Vagina (tissue), 2 donors: ENCODE data around the gene KMT2E.

Experiments
- POLR2A ChIP-seq, 2 donors: fragments of 450-650 bp; IDR thresholded peaks; one replicate each; pipeline ENCODE4 v1.6.1; 2017; ENCODE audit warnings: antibody characterized with exemption in 2 of 2, mild to moderate bottlenecking in 2 of 2, moderate library complexity in 2 of 2
- TF ChIP-seq, protein P1 (sequence below), 3 experiments: fragments of 450-650 bp in 2 of 3; fragments of 200-600 bp in 1 of 3; sonication (generic) in 1 of 3; IDR thresholded peaks; one replicate each; pipeline ENCODE4 v1.5.1; 2017 to 2019; ENCODE audit warnings: antibody characterized with exemption in 3 of 3, mild to moderate bottlenecking in 2 of 3, moderate library complexity in 2 of 3

DNA sequence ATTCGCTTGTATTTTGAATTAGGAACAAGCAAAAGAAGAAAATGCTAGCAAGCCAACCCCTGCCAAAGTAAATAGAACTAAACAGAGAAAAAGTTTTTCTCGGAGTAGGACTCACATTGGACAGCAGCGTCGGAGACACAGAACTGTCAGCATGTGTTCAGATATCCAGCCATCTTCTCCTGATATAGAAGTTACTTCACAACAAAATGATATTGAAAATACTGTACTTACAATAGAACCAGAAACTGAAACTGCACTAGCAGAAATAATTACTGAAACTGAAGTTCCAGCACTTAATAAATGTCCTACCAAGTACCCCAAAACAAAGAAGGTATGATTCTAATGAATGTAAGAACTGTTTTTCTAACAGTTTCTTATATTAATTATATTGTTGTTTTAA lies 87.9 kb downstream of the KMT2E start:
- TF ChIP-seq, protein P1, sequence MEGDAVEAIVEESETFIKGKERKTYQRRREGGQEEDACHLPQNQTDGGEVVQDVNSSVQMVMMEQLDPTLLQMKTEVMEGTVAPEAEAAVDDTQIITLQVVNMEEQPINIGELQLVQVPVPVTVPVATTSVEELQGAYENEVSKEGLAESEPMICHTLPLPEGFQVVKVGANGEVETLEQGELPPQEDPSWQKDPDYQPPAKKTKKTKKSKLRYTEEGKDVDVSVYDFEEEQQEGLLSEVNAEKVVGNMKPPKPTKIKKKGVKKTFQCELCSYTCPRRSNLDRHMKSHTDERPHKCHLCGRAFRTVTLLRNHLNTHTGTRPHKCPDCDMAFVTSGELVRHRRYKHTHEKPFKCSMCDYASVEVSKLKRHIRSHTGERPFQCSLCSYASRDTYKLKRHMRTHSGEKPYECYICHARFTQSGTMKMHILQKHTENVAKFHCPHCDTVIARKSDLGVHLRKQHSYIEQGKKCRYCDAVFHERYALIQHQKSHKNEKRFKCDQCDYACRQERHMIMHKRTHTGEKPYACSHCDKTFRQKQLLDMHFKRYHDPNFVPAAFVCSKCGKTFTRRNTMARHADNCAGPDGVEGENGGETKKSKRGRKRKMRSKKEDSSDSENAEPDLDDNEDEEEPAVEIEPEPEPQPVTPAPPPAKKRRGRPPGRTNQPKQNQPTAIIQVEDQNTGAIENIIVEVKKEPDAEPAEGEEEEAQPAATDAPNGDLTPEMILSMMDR (IDR thresholded peaks at IDR 0.05) = no peak
- no peak for TF ChIP-seq POLR2A (IDR thresholded peaks at IDR 0.05)
